Esophagus (tissue), 2 donors: ENCODE measurements around the gene FAM227B. TPM values are rescaled to one million over a fixed set of nuclear protein-coding genes. Genes with fewer than 3 reads are reported as not detected.
A peak's percentile ranks its signal among the peaks of the same experiment; 100 is the strongest.
"Not testable (repeated sequence)": the region's sequence is repeated elsewhere in the genome, so short reads cannot be mapped to it uniquely, and the experiment has no call there.

ENCODE experiments used
- H3K27ac ChIP-seq, 2 donors: one replicate each; pipeline ENCODE4 v1.5.1; 2013; ENCODE audit warnings: low read depth in 2 of 2, mild to moderate bottlenecking in 2 of 2, inconsistent platforms in 1 of 2, low read length in 1 of 2, moderate library complexity in 1 of 2
- H3K27me3 ChIP-seq, 2 donors: one replicate each; pipeline ENCODE4 v1.6.1; 2013; ENCODE audit warnings: low read length in 2 of 2, control low read depth in 1 of 2, mild to moderate bottlenecking in 1 of 2; ENCODE audit not compliant: insufficient read depth in 2 of 2, control insufficient read depth in 1 of 2
- H3K36me3 ChIP-seq, 2 donors: one replicate each; pipeline ENCODE4 v1.6.1; 2013; ENCODE audit warnings: low read length in 1 of 2; ENCODE audit not compliant: control insufficient read depth in 2 of 2, insufficient read depth in 2 of 2
- H3K4me1 ChIP-seq, 2 donors: one replicate each; pipeline ENCODE4 v1.6.1; 2013; ENCODE audit warnings: low read length in 1 of 2; ENCODE audit not compliant: control insufficient read depth in 2 of 2, insufficient read depth in 2 of 2
- H3K4me3 ChIP-seq, 2 donors: one replicate each; pipeline ENCODE4 v1.5.1; 2013; ENCODE audit warnings: low read length in 2 of 2, mild to moderate bottlenecking in 2 of 2, low read depth in 1 of 2, moderate library complexity in 1 of 2
- H3K9me3 ChIP-seq, 2 donors: one replicate each; pipeline ENCODE4 v1.6.1; 2013; ENCODE audit warnings: mild to moderate bottlenecking in 2 of 2, low read depth in 1 of 2, low read length in 1 of 2, moderate library complexity in 1 of 2; ENCODE audit not compliant: control insufficient read depth in 2 of 2, insufficient read depth in 1 of 2
- WGBS, 2 donors: extraction: QIAGEN DNeasy Blood & Tissue Kit; methylation state at CpG; one replicate each; pipeline ENCODE4 v1.1.7; 2013; 5-methylcytosine and 5-hydroxymethylcytosine counted together
- polyA plus RNA-seq, 2 donors: library from polyadenylated mRNA; stranded (reverse); fragments of 200-250 nt; gene quantifications; one replicate each; pipeline ENCODE4 v1.2.3, GENCODE V29; 2013
- donor health status: healthy with polysubstance abuse.
- donor health status: Bipolar disorder and iron deficiency.

FAM227B gene
- polyA plus RNA-seq, 2 donors = 1.1 to 2.0 TPM

DNA sequence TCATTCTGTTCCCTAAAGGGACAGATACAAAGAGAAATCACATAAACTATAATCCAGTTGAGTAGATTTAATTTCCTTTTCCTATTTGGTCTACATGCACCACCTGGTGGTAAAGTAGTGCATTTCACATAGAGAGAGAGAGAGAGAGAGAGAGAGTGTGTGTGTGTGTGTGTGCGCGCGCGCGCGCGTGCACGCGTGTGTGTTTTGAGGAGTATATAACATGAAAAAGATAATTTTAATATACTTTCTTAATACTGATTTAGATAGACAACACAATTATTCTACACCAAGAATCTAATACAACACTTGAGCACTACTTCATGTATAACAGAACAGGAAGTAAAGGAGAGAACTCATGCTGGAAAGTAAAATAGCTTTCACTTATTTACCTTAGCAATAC lies 198.6 kb downstream of the FAM227B start:
- Histone ChIP-seq H3K4me1 (no peaks in the 10 kb centered on the region), H3K9me3 (no peaks in the 10 kb centered on the region), H3K4me3 (peak overlapping the region in 1 of 2 donors; percentile 15), H3K27ac (no peak overlapping the region), H3K27me3 (no peaks in the 10 kb centered on the region), H3K36me3 (no peaks in the 10 kb centered on the region)
- 31 to 42% methylated on average over 9 of the region's 9 CpGs for WGBS, 2 donors

GRCh38 chr15:49418811-49419210 lies 201.8 kb downstream of the FAM227B start:
- Histone ChIP-seq H3K27me3 (no peaks in the 10 kb centered on the region), H3K36me3 (no peaks in the 10 kb centered on the region), H3K9me3 (no peaks in the 10 kb centered on the region), H3K4me3 (no peak overlapping the region), H3K4me1 (no peaks in the 10 kb centered on the region), H3K27ac (no peak overlapping the region)
- 78 to 81% methylated on average over 1 of the region's 1 CpG for WGBS, 2 donors

GRCh38 chr15:49415638-49416037 lies 205.0 kb downstream of the FAM227B start:
- Histone ChIP-seq H3K27me3 (no peaks in the 10 kb centered on the region), H3K27ac (no peak overlapping the region), H3K9me3 (no peaks in the 10 kb centered on the region), H3K4me3 (no peak overlapping the region), H3K4me1 (no peaks in the 10 kb centered on the region), H3K36me3 (no peaks in the 10 kb centered on the region)
- 46 to 76% methylated on average over 1 of the region's 1 CpG for WGBS, 2 donors

GRCh38 chr15:49415149-49415548 lies 205.5 kb downstream of the FAM227B start:
- H3K9me3 ChIP-seq = no peaks in the 10 kb centered on the region
- H3K4me3 ChIP-seq = no peak overlapping the region
- no peaks in the 10 kb centered on the region for H3K27me3 ChIP-seq
- H3K4me1 ChIP-seq = no peaks in the 10 kb centered on the region
- no peak overlapping the region for H3K27ac ChIP-seq
- no peaks in the 10 kb centered on the region for H3K36me3 ChIP-seq

DNA sequence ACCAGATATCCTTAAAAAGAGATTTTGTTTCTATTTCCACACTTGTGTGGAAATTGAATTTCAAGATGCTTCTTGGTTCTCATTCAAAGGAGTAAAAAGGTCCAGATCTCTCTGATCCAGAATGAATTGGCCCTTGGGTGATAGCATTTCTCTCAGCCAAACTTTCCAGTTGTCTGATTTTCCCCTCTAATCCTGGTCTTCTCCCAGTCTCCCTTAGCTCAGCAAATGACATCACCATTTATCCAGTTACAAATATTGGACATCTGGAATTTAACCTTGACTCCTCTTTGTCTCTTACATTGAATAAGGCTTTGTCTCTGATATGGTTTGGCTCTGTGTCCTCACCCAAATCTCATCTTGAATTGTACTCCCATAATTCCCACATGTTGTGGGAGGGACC lies 207.8 kb downstream of the FAM227B start:
- Histone ChIP-seq H3K4me3 (no peak overlapping the region), H3K27ac (no peak overlapping the region), H3K36me3 (no peaks in the 10 kb centered on the region), H3K9me3 (no peaks in the 10 kb centered on the region), H3K4me1 (no peaks in the 10 kb centered on the region), H3K27me3 (no peaks in the 10 kb centered on the region)

DNA sequence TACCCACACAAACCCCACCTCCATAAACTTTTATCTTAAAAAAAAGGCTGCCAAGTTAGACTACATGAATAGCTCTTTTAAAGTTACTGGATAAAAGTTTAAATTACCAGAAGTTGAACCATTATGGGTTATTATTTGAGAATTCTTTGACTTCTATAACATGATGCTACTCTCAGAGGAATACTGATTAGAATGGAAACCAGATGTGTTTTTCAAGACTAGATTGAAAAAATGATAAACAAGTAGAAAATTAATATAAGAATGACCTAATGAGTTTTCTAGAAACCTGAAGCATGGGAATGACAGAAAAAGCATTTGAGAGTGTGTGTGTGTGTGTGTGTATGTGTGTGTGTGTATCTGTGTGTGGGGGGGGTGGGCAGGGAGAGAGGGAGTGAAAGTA lies 210.0 kb downstream of the FAM227B start:
- Histone ChIP-seq H3K9me3 (no peaks in the 10 kb centered on the region), H3K36me3 (no peaks in the 10 kb centered on the region), H3K4me1 (no peaks in the 10 kb centered on the region), H3K27ac (no peak overlapping the region), H3K4me3 (no peak overlapping the region), H3K27me3 (no peaks in the 10 kb centered on the region)

- H3K36me3 ChIP-seq = no peaks in the 10 kb centered on the region
- no peaks in the 10 kb centered on the region for H3K27me3 ChIP-seq
- no peak overlapping the region for H3K4me3 ChIP-seq
- H3K4me1 ChIP-seq = no peaks in the 10 kb centered on the region
- no peaks in the 10 kb centered on the region for H3K9me3 ChIP-seq
- 90 to 91% methylated on average over 16 to 17 of the region's 17 CpGs for WGBS, 2 donors
- no peak overlapping the region for H3K27ac ChIP-seq
Measured at GRCh38 chr15:49406352-49407118, 214.1 kb downstream of the FAM227B start.

DNA sequence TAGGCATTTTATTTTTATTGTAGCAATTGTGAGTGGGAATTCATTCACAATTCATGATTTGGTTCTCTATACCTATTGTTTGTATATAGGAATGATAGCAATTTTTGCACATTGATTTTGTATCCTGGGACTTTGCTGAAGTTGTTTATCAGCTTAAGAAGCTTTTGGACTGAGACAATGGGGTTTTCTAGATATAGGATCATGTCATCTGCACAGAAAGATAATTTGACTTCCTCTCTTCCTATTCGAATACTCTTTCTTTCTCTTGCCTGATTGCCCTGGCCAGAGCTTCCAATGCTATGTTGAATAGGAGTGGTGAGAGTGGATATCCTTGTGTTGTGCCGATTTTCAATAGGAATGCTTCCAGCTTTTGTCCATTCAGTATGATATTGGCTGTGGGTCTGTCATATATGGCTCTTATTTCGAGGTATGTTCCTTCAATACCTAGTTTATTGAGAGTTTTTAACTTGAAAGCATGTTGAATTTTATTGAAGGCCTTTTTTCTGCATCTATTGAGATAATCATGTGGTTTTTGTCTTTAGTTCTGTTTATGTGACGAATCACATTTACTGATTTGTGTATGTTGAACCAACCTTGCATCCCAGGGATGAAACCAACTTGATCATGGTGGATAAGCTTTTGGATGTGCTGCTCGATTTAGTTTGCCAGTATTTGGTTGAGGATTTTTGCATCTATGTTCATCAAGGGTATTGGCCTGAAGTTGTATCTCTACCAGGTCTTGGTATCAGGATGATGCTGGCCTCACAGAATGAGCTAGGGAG lies 217.9 kb downstream of the FAM227B start:
- WGBS, 2 donors = 77 to 84% methylated on average over 5 of the region's 5 CpGs

DNA sequence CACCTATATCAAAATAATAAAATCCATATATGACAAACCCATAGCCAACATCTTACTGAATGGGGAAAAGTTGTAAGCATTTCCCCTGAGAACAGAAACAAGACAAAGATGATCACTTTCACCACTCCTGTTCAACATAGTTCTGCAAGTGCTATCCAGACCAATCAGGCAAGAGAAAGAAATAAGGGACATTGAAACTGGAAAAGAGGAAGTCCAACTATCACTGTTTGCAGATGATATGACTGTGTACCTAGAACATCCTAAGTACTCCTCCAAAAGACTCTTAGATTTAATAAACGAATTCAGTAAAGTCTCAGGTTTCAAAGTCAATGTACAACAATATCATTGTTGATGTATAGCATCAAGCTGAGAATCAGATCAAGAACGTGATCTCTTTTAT lies 233.1 kb downstream of the FAM227B start:
- H3K27me3 ChIP-seq = no peaks in the 10 kb centered on the region
- H3K4me3 ChIP-seq = no peak overlapping the region
- no peak overlapping the region for H3K27ac ChIP-seq
- no peaks in the 10 kb centered on the region for H3K9me3 ChIP-seq
- 69 to 81% methylated on average over 2 of the region's 2 CpGs for WGBS, 2 donors
- H3K36me3 ChIP-seq = no peaks in the 10 kb centered on the region
- no peaks in the 10 kb centered on the region for H3K4me1 ChIP-seq

More for the DNA sequence above, 217.9 kb downstream of the FAM227B start:
- H3K9me3 ChIP-seq, H3K4me3 ChIP-seq, H3K27me3 ChIP-seq, H3K36me3 ChIP-seq, H3K27ac ChIP-seq, H3K4me1 ChIP-seq: not testable (repeated sequence)

GRCh38 chr15:49383266-49383665 lies 237.4 kb downstream of the FAM227B start:
- Histone ChIP-seq H3K4me1 (no peaks in the 10 kb centered on the region), H3K36me3 (no peaks in the 10 kb centered on the region), H3K9me3 (no peaks in the 10 kb centered on the region), H3K27me3 (no peaks in the 10 kb centered on the region), H3K4me3 (no peak overlapping the region), H3K27ac (no peak overlapping the region)
- WGBS, 2 donors = 47 to 50% methylated on average over 1 of the region's 1 CpG
